RWPE1 (cell line): ENCODE measurements around the gene MAB21L1.

Source experiments
- CTCF ChIA-PET: fragments of 350-600 bp; sonication (Branson Sonifier 250); formaldehyde crosslinking; extraction: SDS; loops from one replicate; lab custom pipeline; 2021; lab: Yijun Ruan, JAX
- POLR2A ChIA-PET: fragments of 400-600 bp; formaldehyde crosslinking; extraction: SDS; loops from one replicate; lab custom pipeline; 2020; ENCODE audit warnings: antibody characterized with exemption; ENCODE audit not compliant: low non-redundant PET; lab: Yijun Ruan, JAX
- DNase-seq: peaks from one replicate; pipeline ENCODE4 v3.0.0; 2012; ENCODE audit warnings: low spot score
- H3K27ac ChIP-seq: fragments of 450-650 bp; 2 replicates; pipeline ENCODE4 v1.5.1; 2017
- TF ChIP-seq, protein P1 (sequence below): fragments of 450-650 bp; conservative IDR thresholded peaks from 2 replicates; pipeline ENCODE4 v1.5.1; 2017; ENCODE audit warnings: low read depth, mild to moderate bottlenecking

Gene MAB21L1

DNA sequence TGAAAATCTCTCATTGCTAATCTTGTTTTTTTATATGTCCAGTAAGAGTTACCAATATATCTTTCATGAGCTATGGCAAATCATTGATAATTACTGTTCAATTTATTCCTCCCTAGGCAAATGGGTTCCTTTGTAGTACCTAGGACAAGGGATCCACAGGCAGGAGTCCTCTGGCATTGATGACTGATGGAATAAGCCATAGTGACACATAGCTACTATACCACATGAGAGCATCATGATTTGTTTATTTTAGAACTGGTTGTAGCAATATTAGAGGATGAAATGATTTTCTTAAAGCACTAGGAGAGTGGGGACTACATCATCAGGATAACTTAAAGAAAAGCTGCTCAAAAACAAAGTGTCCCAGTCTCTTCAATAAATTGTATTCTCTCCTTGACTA, 21.7 kb upstream of the MAB21L1 start:
- H3K27ac ChIP-seq: no peak overlapping the region
- DNase-seq: no peak
- ChIA-PET CTCF (no interaction called here), POLR2A (no interaction called here)
- TF ChIP-seq, protein P1, sequence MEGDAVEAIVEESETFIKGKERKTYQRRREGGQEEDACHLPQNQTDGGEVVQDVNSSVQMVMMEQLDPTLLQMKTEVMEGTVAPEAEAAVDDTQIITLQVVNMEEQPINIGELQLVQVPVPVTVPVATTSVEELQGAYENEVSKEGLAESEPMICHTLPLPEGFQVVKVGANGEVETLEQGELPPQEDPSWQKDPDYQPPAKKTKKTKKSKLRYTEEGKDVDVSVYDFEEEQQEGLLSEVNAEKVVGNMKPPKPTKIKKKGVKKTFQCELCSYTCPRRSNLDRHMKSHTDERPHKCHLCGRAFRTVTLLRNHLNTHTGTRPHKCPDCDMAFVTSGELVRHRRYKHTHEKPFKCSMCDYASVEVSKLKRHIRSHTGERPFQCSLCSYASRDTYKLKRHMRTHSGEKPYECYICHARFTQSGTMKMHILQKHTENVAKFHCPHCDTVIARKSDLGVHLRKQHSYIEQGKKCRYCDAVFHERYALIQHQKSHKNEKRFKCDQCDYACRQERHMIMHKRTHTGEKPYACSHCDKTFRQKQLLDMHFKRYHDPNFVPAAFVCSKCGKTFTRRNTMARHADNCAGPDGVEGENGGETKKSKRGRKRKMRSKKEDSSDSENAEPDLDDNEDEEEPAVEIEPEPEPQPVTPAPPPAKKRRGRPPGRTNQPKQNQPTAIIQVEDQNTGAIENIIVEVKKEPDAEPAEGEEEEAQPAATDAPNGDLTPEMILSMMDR: no peak

DNA sequence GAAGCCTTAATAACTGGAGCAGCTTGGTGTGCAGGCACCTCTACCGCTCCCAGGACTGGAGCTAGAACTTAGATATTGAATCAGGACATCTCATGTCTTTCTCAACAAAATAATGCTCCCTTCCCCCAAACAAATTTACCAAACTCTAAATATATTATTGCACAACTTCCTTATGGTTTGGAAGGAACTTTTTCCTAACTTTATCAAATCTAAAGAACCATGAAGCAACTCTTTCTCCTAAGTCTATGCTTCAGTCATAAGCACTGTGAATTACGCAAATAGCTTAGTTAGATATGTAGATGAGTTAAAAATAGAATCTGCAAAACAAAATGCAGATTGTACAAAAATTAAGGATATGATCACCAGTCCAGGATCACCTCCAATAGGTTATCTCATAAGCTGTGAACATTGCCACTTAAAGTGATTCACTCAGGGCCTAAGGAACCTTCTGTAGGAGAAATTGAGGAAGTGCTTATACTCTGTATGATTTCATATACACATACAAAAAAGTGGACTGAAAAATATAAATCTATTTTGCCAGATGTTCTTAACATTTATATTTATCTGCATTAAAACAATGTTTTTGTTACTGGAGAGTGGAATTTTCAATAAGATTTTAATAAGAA, 20.4 kb upstream of the MAB21L1 start:
- CTCF ChIA-PET: no interaction called here

DNA sequence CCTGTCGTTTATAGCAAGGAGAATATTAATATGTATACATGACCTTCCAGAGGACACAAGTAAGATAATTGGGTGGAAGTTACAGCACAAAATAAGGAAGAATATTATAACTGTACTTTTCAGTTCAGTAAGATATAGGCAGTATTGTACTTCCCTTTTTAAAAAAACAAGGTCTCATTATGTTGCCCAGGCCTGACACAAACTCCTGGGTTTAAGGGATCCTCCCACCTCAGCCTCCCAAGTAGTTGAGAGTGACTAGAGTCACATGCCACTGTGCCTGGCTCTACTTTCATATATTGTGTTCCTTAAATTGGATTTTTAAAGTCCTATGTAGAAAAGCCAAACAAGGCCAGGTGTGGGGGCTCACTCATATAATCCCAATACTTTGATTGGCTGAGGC, 19.5 kb upstream of the MAB21L1 start:
- POLR2A ChIA-PET: no interaction called here
- no peak overlapping the region for H3K27ac ChIP-seq
- DNase-seq: no peak
- CTCF ChIA-PET: no interaction called here
- TF ChIP-seq, protein P1: no peak

More for the DNA sequence above, 20.4 kb upstream of the MAB21L1 start:
- no peak for DNase-seq
- H3K27ac ChIP-seq: no peak overlapping the region
- TF ChIP-seq, protein P1: no peak
- POLR2A ChIA-PET: no interaction called here

DNA sequence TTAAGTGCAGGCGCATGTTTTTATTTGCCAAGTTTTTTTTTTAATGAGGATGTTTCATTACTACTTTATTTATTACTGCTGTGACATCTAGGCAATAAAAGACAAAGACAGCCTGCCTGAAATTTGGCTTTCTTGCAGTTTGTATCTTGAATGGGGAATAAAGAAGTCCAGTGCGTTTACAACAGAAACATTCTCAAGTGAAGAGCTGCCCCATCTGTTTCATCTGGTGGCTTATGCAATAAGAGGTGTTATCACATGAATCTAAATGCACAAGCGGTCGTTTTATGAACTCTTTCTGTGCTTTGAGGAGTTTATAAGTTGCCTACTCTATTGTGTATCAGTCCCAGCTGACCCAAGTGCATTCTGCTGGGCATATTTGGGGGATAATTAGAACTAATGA, 12.6 kb upstream of the MAB21L1 start:
- CTCF ChIA-PET: interaction anchor here (0.6 kb wide), 1 partner anchor 290 kb away, joined by 3 read pairs; no protein-coding TSS in a partner anchor
- H3K27ac ChIP-seq: no peak overlapping the region

DNA sequence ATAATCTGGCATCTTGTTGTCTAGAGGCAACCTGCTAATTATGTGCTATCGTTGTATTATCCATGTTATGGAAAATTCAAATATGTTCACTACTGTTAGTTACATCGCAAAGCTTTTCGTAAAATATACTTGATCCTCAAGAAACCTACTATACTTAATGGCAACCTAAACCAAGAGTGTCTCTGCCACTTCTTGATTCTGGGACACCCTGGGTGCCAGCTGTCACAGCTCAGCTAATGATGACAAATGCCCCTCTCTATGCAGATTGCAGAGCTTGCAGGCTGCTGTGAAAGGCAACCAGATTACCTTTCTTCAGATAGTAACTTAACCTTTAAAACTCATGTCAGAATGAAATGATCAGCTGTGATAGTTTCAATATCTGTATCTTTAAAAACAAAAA, 8.9 kb upstream of the MAB21L1 start:
- TF ChIP-seq, protein P1: no peak
- no peak for DNase-seq
- ChIA-PET POLR2A (no interaction called here), CTCF (interaction anchor here (1.1 kb wide), 1 partner anchor 27 kb away, joined by 5 read pairs; no protein-coding TSS in a partner anchor)
- no peak overlapping the region for H3K27ac ChIP-seq

More for the DNA sequence above, 12.6 kb upstream of the MAB21L1 start:
- POLR2A ChIA-PET: no interaction called here
- DNase-seq: no peak
- TF ChIP-seq, protein P1: no peak

DNA sequence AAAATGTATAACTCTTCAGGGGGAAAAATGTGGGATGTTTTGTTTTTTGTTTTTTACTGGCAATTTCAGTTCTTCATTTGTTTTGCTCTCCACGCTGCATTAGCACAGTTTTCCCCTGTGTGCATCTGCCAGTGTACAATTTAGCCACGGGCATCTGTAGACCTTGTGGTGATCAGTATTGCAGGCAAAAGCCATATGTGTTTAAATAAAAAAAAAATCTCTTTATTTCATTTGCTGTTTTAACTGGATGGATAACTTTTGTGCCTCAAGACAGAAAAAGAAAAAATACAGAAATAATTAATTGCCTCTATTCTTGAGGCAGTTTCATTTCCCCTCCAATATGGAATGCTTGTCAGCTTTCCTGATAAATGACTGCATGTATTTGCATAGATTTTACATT, 7.9 kb upstream of the MAB21L1 start:
- no peak overlapping the region for H3K27ac ChIP-seq
- POLR2A ChIA-PET: no interaction called here

More for the DNA sequence above, 7.9 kb upstream of the MAB21L1 start:
- TF ChIP-seq, protein P1: no peak
- DNase-seq: no peak
- CTCF ChIA-PET: no interaction called here
